ENCODE results near the gene RAB17.

The RAB17 gene

GRCh38 chr2:237590272-237591140 is at the start of gene RAB17:
TSS of gene RAB17 (minus strand) at chr2:237590734. CDS start at chr2:237586154, 4,580 bp downstream.
- no peak for DNase-seq (ENCODE audit: low read depth)

GRCh38 chr2:237639836-237640220 is 49.3 kb upstream of the RAB17 start:
- DNase-seq (ENCODE audit: low read depth) = no peak

- no peak for DNase-seq (ENCODE audit: low read depth)
Observed at GRCh38 chr2:237639052-237639835, 48.7 kb upstream of the RAB17 start.

- DNase-seq (ENCODE audit: low read depth) = no peak
Observed at GRCh38 chr2:237638176-237638575, 47.6 kb upstream of the RAB17 start.

- DNase-seq (ENCODE audit: low read depth) = no peak
Observed at GRCh38 chr2:237637429-237638135, 47.0 kb upstream of the RAB17 start.

GRCh38 chr2:237636578-237636977 is 46.0 kb upstream of the RAB17 start:
- no peak for DNase-seq (ENCODE audit: low read depth)

GRCh38 chr2:237633061-237633561 is 42.6 kb upstream of the RAB17 start:
- no peak for DNase-seq (ENCODE audit: low read depth)

- no peak for DNase-seq (ENCODE audit: low read depth)
Observed at GRCh38 chr2:237631801-237632585, 41.5 kb upstream of the RAB17 start.

GRCh38 chr2:237631007-237631785 is 40.7 kb upstream of the RAB17 start:
- no peak for DNase-seq (ENCODE audit: low read depth)

GRCh38 chr2:237630216-237631000 is 39.9 kb upstream of the RAB17 start:
- no peak for DNase-seq (ENCODE audit: low read depth)

GRCh38 chr2:237629739-237630138 is 39.2 kb upstream of the RAB17 start:
- no peak for DNase-seq (ENCODE audit: low read depth)

- DNase-seq (ENCODE audit: low read depth) = no peak
Observed at GRCh38 chr2:237629188-237629534, 38.6 kb upstream of the RAB17 start.

GRCh38 chr2:237628247-237629187 is 38.0 kb upstream of the RAB17 start:
- no peak for DNase-seq (ENCODE audit: low read depth)

GRCh38 chr2:237627441-237628246 is 37.1 kb upstream of the RAB17 start, which contains the start of gene LRRFIP1:
TSS of gene LRRFIP1 (plus strand) at chr2:237627587. CDS start at chr2:237627645, 58 bp downstream.
- no peak for DNase-seq (ENCODE audit: low read depth)

- DNase-seq (ENCODE audit: low read depth) = no peak
Observed at GRCh38 chr2:237626813-237627440, 36.4 kb upstream of the RAB17 start.

- DNase-seq (ENCODE audit: low read depth) = no peak
Observed at GRCh38 chr2:237625777-237626176, 35.2 kb upstream of the RAB17 start.

GRCh38 chr2:237625216-237625705 is 34.7 kb upstream of the RAB17 start:
- DNase-seq (ENCODE audit: low read depth) = no peak

Data from stimulated activated CD4-positive, alpha-beta T cell treated with anti-CD3 and anti-CD28 coated beads, Interleukin-2, amount 100 ng/mL, for 4 hours (primary cell).